ENCODE results near the gene SPTLC1.

DNA sequence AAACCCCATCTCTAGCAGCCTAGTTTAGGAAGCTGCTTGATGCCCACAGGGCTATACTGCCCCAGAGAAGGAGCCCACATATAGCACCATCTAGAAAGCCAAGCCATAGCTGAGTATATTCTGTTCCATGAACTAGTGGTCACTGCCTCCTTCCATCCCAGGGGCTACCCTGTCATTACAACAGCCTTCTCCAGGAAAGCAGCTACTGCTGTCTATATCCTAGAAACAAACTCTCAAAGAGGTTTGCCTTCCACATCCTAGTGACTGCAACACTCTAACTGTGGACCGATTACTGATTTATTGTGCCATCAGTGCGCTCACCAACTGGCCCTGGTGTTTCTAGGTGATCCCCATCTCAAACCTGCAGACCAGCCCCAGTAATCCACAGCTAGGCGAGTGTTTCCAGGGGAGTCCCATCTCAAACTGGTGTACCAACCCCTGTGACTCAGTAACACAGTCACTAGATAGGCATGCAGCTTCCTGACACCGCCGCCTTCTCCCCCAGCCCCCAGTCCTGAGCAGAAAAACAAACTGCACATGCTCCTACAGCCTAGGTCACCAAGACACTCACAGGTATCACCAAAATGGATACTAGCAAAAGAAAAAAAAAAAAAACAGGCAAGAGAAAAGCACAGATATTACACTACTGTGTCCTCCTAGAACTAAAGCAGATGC is 14.8 kb downstream of the SPTLC1 start:
- TF ChIP-seq, protein P1, sequence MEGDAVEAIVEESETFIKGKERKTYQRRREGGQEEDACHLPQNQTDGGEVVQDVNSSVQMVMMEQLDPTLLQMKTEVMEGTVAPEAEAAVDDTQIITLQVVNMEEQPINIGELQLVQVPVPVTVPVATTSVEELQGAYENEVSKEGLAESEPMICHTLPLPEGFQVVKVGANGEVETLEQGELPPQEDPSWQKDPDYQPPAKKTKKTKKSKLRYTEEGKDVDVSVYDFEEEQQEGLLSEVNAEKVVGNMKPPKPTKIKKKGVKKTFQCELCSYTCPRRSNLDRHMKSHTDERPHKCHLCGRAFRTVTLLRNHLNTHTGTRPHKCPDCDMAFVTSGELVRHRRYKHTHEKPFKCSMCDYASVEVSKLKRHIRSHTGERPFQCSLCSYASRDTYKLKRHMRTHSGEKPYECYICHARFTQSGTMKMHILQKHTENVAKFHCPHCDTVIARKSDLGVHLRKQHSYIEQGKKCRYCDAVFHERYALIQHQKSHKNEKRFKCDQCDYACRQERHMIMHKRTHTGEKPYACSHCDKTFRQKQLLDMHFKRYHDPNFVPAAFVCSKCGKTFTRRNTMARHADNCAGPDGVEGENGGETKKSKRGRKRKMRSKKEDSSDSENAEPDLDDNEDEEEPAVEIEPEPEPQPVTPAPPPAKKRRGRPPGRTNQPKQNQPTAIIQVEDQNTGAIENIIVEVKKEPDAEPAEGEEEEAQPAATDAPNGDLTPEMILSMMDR (IDR thresholded peaks at IDR 0.05; ENCODE audit: low read depth, low read length): no peak
- TF ChIP-seq EZH2phosphoT487 (IDR thresholded peaks at IDR 0.05; ENCODE audit: low read depth): no peak

Data from OCI-LY3 (cell line).